Endothelial cell of umbilical vein (primary cell): Measurements from ENCODE around the gene GFPT1. TPM values are rescaled to one million over a fixed set of nuclear protein-coding genes. Genes with fewer than 3 reads are reported as not detected.

Experiments used
- BruUV-seq: library from RNA; stranded (reverse); fragments of 400-500 nt; replicated peaks from 2 replicates; lab custom pipeline; 2021; lab: Mats Ljungman, UMichigan
- CTCF ChIA-PET: fragments of 300-600, 350-600 bp; sonication (Branson Sonifier 250); formaldehyde crosslinking; loops from one replicate; lab custom pipeline; 2021; ENCODE audit warnings: antibody characterized with exemption, inconsistent platforms; lab: Charles Lee
- POLR2A ChIA-PET: fragments of 300-600, 350-600 bp; sonication (Branson Sonifier 250); formaldehyde crosslinking; loops from one replicate; lab custom pipeline; 2021; ENCODE audit warnings: antibody characterized with exemption, inconsistent platforms; lab: Charles Lee
- DNase-seq: peaks from one replicate; pipeline ENCODE4 v3.0.0-alpha.2; 2011; ENCODE audit warnings: low read depth, low spot score
- FAIRE-seq: peaks from 2 replicates; lab custom pipeline; 2011; peaks lifted over from hg19 to GRCh38; lab: Jason Lieb, UNC
- H2AFZ ChIP-seq: 2 replicates; pipeline ENCODE4 v1.6.0; 2012; ENCODE audit warnings: low read depth, low read length, control low read depth, inconsistent platforms
- H3K27ac ChIP-seq: 2 replicates; pipeline ENCODE4 v1.5.1; 2011; ENCODE audit warnings: low read depth, mild to moderate bottlenecking, control low read depth, low read length, moderate library complexity; ENCODE audit not compliant: insufficient read depth
- H3K27me3 ChIP-seq, 2 experiments: 2 replicates each; pipeline versions ENCODE4 v1.6.0 to v1.6.1; 2011; ENCODE audit warnings: low read length in 2 of 2, mixed read lengths in 1 of 2; ENCODE audit not compliant: control insufficient read depth in 2 of 2, insufficient read depth in 2 of 2
- H3K36me3 ChIP-seq, 2 experiments: 2 replicates in 1 of 2; 3 replicates in 1 of 2; pipeline ENCODE4 v1.5.1; 2011; ENCODE audit warnings: low read length in 2 of 2, mild to moderate bottlenecking in 1 of 2, moderate library complexity in 1 of 2; ENCODE audit not compliant: control insufficient read depth in 2 of 2, insufficient read depth in 2 of 2; ENCODE audit errors: extremely low read depth in 1 of 2
- H3K4me1 ChIP-seq: 3 replicates; pipeline ENCODE4 v1.5.1; 2011; ENCODE audit warnings: mild to moderate bottlenecking, low read length; ENCODE audit not compliant: control insufficient read depth, insufficient read depth; ENCODE audit errors: extremely low read depth
- H3K4me2 ChIP-seq: 2 replicates; pipeline ENCODE4 v1.6.1; 2011; ENCODE audit warnings: low read length, control low read depth, mixed read lengths; ENCODE audit not compliant: insufficient read depth
- H3K4me3 ChIP-seq, 3 experiments: fragments of 200-600 bp in 1 of 3; sonication (generic), shearing (Covaris generic) in 1 of 3; replicated peaks in 1 of 3; 2 replicates each; pipeline ENCODE4 v1.5.1; 2011 to 2016; ENCODE audit warnings: control low read depth in 3 of 3, low read length in 3 of 3, mild to moderate bottlenecking in 2 of 3, inconsistent platforms in 1 of 3, low read depth in 1 of 3, moderate library complexity in 1 of 3; ENCODE audit not compliant: insufficient read depth in 1 of 3
- H3K79me2 ChIP-seq: 2 replicates; pipeline ENCODE4 v1.6.0; 2012; ENCODE audit warnings: low read length, inconsistent platforms; ENCODE audit not compliant: control insufficient read depth, insufficient read depth
- H3K9ac ChIP-seq: replicated peaks from 2 replicates; pipeline ENCODE3; 2011; ENCODE audit warnings: low read length, control low read depth; ENCODE audit not compliant: insufficient read depth; ENCODE audit errors: extremely low read depth
- H3K9me1 ChIP-seq: replicated peaks from 3 replicates; pipeline ENCODE4 v1.6.0; 2011; ENCODE audit warnings: mild to moderate bottlenecking, low read length; ENCODE audit not compliant: control insufficient read depth, insufficient read depth; ENCODE audit errors: extremely low read depth
- H3K9me3 ChIP-seq: replicated peaks from 2 replicates; pipeline ENCODE4 v1.5.1; 2012; ENCODE audit warnings: low read length, inconsistent platforms; ENCODE audit not compliant: control insufficient read depth, insufficient read depth
- H4K20me1 ChIP-seq: replicated peaks from 2 replicates; pipeline ENCODE3; 2011; ENCODE audit warnings: mild to moderate bottlenecking, low read length; ENCODE audit not compliant: control insufficient read depth, insufficient read depth; ENCODE audit errors: extremely low read depth
- CTCF ChIP-seq, 2 donors: IDR thresholded peaks; 1 replicate in 1 of 2; 2 replicates in 1 of 2; pipeline ENCODE4 v1.5.1; 2011; ENCODE audit warnings: low read length in 2 of 2, mild to moderate bottlenecking in 2 of 2, moderate library complexity in 2 of 2, control low read depth in 1 of 2, inconsistent platforms in 1 of 2, low read depth in 1 of 2; ENCODE audit not compliant: insufficient read depth in 1 of 2; ENCODE audit errors: extremely low read depth in 1 of 2
- EZH2 ChIP-seq: IDR thresholded peaks from 2 replicates; pipeline ENCODE4 v1.6.1; 2012; ENCODE audit warnings: borderline replicate concordance, low read depth, mild to moderate bottlenecking, moderate library complexity, low read length, inconsistent platforms; ENCODE audit not compliant: severe bottlenecking
- FOS ChIP-seq: IDR thresholded peaks from 2 replicates; pipeline ENCODE4 v1.6.1; 2011; ENCODE audit warnings: mild to moderate bottlenecking, low read length, moderate library complexity, borderline replicate concordance; ENCODE audit not compliant: insufficient read depth
- GATA2 ChIP-seq: IDR thresholded peaks from 2 replicates; pipeline ENCODE4 v1.7.0; 2011; ENCODE audit warnings: low read depth, mild to moderate bottlenecking, moderate library complexity, mixed read lengths, low read length; ENCODE audit not compliant: insufficient read length, insufficient read depth
- MAX ChIP-seq: IDR thresholded peaks from 2 replicates; pipeline ENCODE4 v1.6.1; 2011; ENCODE audit not compliant: insufficient read depth, insufficient read length
- MYC ChIP-seq: IDR thresholded peaks from one replicate; pipeline ENCODE4 v1.6.1; 2011; ENCODE audit warnings: mild to moderate bottlenecking, low read depth, low read length
- POLR2A ChIP-seq: IDR thresholded peaks from 2 replicates; pipeline ENCODE4 v1.6.1; 2012; ENCODE audit warnings: low read depth, mild to moderate bottlenecking, control low read depth, low read length
- POLR2AphosphoS5 ChIP-seq: IDR thresholded peaks from 2 replicates; pipeline ENCODE4 v1.6.1; 2012; ENCODE audit warnings: low read depth, mild to moderate bottlenecking, control low read depth, low read length, moderate library complexity; ENCODE audit not compliant: insufficient read depth
- dilution Hi-C: fragments of 300-500 bp; cut with MboI; formaldehyde crosslinking; loops from one replicate; pipeline ENCODE4 v1.15.0; 2019; ENCODE audit warnings: low sequenced_read_pairs; ENCODE audit not compliant: extremely low pct_ligation_motif_present
- intact Hi-C: fragments of 100-400 bp; cut with micrococcal nuclease; formaldehyde crosslinking; loops from one replicate; pipeline ENCODE4 v1.10.0; 2022
- polyA plus RNA-seq, 4 experiments: library from polyadenylated mRNA; depleted of rRNA in 3 of 4; stranded (reverse) in 3 of 4; unstranded in 1 of 4; fragments of >200 nt; gene quantifications; 2 replicates each; pipeline versions ENCODE4 v1.2.1 to v1.2.3, GENCODE V29; 2011 to 2012; ENCODE audit warnings: missing spikeins in 1 of 4
- total RNA-seq: library from RNA; stranded (reverse); gene quantifications from 2 replicates; pipeline ENCODE4 v1.2.3, GENCODE V29; 2021

GFPT1 gene
- total and polyA plus RNA-seq, 2 donors (not counting 3 experiments of a cell fraction or from before 2014, with no cell fraction given): 8.8 to 38.7 TPM

DNA sequence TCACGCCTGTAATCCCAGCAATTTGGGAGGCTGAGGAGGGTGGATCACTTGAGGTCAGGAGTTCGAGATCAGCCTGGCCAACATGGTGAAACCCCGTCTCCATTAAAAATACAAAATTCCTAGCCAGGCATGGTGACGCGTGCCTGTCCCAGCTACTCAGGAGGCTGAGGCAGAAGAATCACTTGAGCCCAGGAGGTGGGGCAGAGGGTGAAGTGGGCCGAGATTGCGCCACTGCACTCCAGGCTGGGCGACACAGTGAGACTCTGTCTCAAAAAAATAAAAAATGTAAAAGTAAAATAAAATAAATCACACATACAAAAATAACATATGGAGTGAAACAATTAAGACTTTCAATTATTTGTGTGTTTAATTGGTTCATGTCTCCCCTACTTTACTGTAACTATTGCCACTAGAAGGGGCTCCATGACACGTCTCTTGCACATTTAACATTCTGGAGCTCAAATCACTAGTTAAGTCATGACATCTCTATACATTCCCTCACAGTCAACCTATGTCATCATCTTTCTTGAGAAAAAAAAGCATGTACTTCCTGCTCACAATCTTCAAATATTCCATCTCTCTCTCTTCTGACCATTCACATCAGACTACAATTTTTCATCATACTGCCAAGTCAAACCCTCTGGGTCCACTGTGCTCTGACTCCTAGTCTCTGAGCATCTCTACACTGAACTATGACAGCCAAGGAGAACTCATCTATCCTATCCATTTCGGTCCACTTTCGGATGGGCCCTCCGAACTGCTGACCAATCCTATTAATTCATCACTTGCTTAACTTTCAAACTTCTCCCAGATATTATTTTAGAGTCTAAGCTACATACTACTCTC, 6.7 kb downstream of the GFPT1 start:
- no peak for DNase-seq
- Histone ChIP-seq H3K27ac (no peak overlapping the region), H2AFZ (no peak overlapping the region), H3K79me2 (peaks cover 86% of the 10 kb centered on the region), H3K27me3 (no peaks in the 10 kb centered on the region), H3K4me3 (no peak overlapping the region), H4K20me1 (peaks cover 5% of the 10 kb centered on the region), H3K36me3 (no peaks in the 10 kb centered on the region), H3K4me2 (no peak overlapping the region), H3K4me1 (peaks cover 4% of the 10 kb centered on the region), H3K9me1 (no peaks in the 10 kb centered on the region), H3K9ac (no peak overlapping the region), H3K9me3 (no peaks in the 10 kb centered on the region)
- ChIA-PET POLR2A (no interaction called here), CTCF (interaction anchor here (1.5 kb wide), 1 partner anchor 185 kb away, joined by 3 read pairs; no protein-coding TSS in a partner anchor)
- FAIRE-seq: no peak
- no TSS peak for BruUV-seq
- TF ChIP-seq POLR2A: no peak
- no peak for TF ChIP-seq CTCF (IDR thresholded peaks at IDR 0.05; ENCODE audit: extremely low read depth in 1 of 2, insufficient read depth in 1 of 2, low read depth in 1 of 2, low read length in 2 of 2)
- TF ChIP-seq EZH2: no peak
- TF ChIP-seq POLR2AphosphoS5: no peak
- TF ChIP-seq MAX: no peak
- TF ChIP-seq FOS: no peak
- TF ChIP-seq GATA2: no peak
- TF ChIP-seq MYC: no peak
- dilution Hi-C loops (no loop called here), intact Hi-C loops (no loop called here)
